Glutamatergic neuron (in vitro differentiated cells): Measurements from ENCODE around the gene TMPRSS7. TPM values are rescaled to one million over a fixed set of nuclear protein-coding genes. Genes with fewer than 3 reads are reported as not detected.

Experiments
- DNase-seq: peaks from one replicate; pipeline ENCODE4 v3.0.0; 2022
- H3K27ac Mint-ChIP-seq: one replicate; pipeline ENCODE4 v1.8.0; 2020; ENCODE audit warnings: mild to moderate bottlenecking, mixed read lengths, inconsistent platforms; ENCODE audit not compliant: unreplicated experiment
- H3K27me3 Mint-ChIP-seq: one replicate; pipeline ENCODE4 v1.8.0; 2020; ENCODE audit warnings: mild to moderate bottlenecking, moderate library complexity, mixed read lengths, inconsistent platforms; ENCODE audit not compliant: unreplicated experiment
- H3K36me3 Mint-ChIP-seq: one replicate; pipeline ENCODE4 v1.8.0; 2020; ENCODE audit warnings: mild to moderate bottlenecking, mixed read lengths, inconsistent platforms; ENCODE audit not compliant: unreplicated experiment
- H3K4me1 Mint-ChIP-seq: one replicate; pipeline ENCODE4 v1.8.0; 2020; ENCODE audit warnings: mild to moderate bottlenecking, low read depth, mixed read lengths, inconsistent platforms; ENCODE audit not compliant: unreplicated experiment
- H3K4me3 Mint-ChIP-seq: one replicate; pipeline ENCODE4 v1.8.0; 2020; ENCODE audit warnings: mild to moderate bottlenecking, mixed read lengths, inconsistent platforms; ENCODE audit not compliant: unreplicated experiment
- H3K9me3 Mint-ChIP-seq: one replicate; pipeline ENCODE4 v1.8.0; 2020; ENCODE audit warnings: mild to moderate bottlenecking, moderate library complexity, mixed read lengths, inconsistent platforms; ENCODE audit not compliant: unreplicated experiment
- total RNA-seq: library from RNA; stranded (reverse); fragmentation: NEBNext Ultra II Directional; extraction: Animal tissue kit (Norgen Biotek cat#: 25700); gene quantifications from one replicate; pipeline ENCODE4 v1.2.1, GENCODE V29; 2021; ENCODE audit not compliant: unreplicated experiment
- TF ChIP-seq, protein P1 (sequence below): fragments of 200-600 bp; sonication (generic); IDR thresholded peaks from one replicate; pipeline ENCODE4 v1.5.0; 2021; ENCODE audit not compliant: partially characterized antibody, unreplicated experiment

TMPRSS7 gene
- total RNA-seq, 1 donor from 2014 or later: not detected

DNA sequence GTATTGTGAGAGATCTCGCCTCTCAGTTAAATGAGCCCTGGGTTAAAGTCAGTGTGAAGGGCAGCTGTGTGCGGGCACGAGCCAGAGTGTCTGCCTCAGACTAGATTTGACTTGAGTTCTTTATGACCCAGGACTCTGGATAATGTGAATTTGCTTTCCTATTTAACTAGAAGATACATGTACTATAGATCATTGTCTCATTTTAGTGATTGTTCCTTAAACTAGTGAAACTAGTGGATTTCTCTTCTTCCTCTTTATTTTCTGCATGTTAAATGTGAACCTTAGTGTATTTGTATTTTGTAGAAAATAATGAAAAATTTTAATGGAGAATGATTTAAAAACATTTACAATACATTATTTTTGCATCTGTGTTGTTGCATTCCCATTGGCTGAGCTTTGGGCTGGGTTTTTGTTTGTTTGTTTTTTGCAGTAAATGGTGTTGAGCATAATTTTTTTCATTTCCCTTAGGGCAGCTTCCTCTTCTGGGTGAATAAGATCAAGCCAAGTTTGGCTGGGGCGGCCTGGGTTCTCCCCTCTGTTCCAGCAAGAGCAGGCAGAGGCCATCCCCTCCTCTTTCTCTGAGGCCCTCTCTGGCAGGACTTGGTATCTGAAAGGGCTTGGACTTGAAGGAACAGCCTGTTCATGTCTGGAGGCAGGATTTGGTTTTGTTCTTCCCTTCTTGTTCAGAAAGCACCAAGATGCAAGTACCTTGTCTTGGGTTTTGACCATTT, 83.5 kb downstream of the TMPRSS7 start:
- Mint-ChIP-seq H3K4me1 (peaks cover 11% of the 10 kb centered on the region), H3K4me3 (no peak overlapping the region), H3K27ac (no peak overlapping the region), H3K27me3 (no peaks in the 10 kb centered on the region), H3K9me3 (no peaks in the 10 kb centered on the region), H3K36me3 (no peaks in the 10 kb centered on the region)
- TF ChIP-seq, protein P1, sequence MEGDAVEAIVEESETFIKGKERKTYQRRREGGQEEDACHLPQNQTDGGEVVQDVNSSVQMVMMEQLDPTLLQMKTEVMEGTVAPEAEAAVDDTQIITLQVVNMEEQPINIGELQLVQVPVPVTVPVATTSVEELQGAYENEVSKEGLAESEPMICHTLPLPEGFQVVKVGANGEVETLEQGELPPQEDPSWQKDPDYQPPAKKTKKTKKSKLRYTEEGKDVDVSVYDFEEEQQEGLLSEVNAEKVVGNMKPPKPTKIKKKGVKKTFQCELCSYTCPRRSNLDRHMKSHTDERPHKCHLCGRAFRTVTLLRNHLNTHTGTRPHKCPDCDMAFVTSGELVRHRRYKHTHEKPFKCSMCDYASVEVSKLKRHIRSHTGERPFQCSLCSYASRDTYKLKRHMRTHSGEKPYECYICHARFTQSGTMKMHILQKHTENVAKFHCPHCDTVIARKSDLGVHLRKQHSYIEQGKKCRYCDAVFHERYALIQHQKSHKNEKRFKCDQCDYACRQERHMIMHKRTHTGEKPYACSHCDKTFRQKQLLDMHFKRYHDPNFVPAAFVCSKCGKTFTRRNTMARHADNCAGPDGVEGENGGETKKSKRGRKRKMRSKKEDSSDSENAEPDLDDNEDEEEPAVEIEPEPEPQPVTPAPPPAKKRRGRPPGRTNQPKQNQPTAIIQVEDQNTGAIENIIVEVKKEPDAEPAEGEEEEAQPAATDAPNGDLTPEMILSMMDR: no peak
- DNase-seq: no peak

DNA sequence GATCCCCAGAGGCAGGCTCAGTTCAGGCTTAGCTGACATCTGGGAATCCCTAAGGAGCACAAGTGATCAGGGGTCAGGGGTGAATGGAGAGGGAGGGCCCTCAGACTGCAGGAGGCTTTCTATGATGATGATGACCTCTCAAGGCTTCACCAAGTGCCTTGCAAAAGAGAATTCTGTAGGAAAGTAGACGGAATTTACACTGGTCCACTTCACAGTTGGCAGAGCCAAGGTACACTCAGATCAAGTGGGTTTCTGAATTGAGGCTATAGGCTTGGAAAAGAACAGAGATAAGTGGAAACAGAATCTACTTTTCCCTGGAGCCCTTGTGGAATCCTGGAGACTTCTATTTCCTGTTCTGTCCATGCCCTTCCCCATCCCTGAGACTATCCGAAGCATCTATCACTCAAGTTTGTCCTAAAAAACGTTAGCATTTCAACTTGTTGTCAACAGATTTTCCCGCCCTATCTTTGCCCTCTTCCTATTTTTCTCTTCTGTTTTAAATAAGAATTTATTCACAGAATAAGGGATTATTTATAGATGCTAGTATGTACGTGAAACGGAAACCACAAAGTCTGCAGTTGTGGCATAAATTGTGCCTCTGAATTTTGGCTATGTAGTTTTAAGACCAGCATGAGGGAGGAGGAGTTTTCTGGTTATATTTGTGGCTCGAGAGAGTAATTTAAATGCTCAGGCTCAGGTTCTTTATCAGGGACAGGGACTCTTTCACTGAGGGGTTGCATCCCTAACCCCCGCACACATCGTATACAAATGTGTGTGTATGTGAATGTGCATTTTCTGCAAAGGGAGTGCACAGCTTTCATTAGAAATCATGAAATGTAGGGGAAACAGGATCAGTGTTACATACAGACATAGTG, 85.7 kb downstream of the TMPRSS7 start:
- Mint-ChIP-seq H3K9me3 (no peaks in the 10 kb centered on the region), H3K36me3 (no peaks in the 10 kb centered on the region), H3K4me3 (no peak overlapping the region)

DNA sequence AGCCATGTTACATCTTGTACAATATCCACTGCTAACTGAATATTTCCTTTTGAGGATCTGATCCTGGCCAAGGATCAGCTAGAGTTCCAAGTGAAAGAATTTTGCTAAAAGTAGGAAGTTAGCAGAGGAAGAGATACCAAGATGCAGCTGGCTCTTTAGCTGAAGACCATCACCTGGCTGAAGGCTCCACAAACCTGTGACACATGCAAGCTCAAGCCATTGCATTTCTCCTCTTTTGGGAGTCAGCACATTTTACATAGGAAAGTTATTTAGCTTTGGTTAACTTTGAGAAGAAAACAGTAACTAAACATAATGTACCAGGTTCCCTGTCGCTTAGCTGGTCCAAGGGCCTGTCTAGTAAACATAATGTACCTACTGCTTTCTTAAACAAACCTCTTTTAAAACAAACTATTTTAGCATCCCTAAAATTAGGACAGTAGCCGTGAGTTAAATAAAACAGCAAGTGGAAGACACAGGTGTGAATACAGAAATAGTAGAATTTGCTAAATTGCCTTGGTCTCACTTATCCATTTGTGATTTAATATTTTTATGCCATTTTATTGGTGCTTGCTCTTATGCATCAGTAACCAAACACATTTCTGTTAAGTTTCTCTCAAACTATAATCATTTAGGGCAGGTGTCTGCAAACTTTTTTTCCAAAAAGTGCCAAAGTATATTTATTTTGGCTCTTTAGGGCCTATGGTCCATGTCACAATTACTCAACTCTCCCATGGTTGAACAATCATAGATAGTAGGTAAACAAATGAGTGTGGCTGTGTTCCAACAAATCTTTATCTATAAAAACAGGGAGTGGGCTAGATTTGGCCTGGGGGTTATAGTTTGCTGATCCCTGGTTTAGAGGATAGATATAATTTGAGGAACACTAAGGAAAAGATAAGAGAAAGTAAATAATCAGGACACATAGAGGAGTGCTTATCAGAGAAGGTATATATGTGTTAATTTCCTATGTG, 87.3 kb downstream of the TMPRSS7 start:
- DNase-seq: no peak
- TF ChIP-seq, protein P1: no peak
- peaks cover 31% of the 10 kb centered on the region for H3K4me1 Mint-ChIP-seq
- no peaks in the 10 kb centered on the region for H3K36me3 Mint-ChIP-seq
- no peaks in the 10 kb centered on the region for H3K27me3 Mint-ChIP-seq
- no peak overlapping the region for H3K27ac Mint-ChIP-seq
- no peak overlapping the region for H3K4me3 Mint-ChIP-seq
- no peaks in the 10 kb centered on the region for H3K9me3 Mint-ChIP-seq

More for the DNA sequence above, 85.7 kb downstream of the TMPRSS7 start:
- no peaks in the 10 kb centered on the region for H3K27me3 Mint-ChIP-seq
- H3K4me1 Mint-ChIP-seq: peaks cover 15% of the 10 kb centered on the region
- H3K27ac Mint-ChIP-seq: no peak overlapping the region
- TF ChIP-seq, protein P1: no peak
- DNase-seq: no peak

DNA sequence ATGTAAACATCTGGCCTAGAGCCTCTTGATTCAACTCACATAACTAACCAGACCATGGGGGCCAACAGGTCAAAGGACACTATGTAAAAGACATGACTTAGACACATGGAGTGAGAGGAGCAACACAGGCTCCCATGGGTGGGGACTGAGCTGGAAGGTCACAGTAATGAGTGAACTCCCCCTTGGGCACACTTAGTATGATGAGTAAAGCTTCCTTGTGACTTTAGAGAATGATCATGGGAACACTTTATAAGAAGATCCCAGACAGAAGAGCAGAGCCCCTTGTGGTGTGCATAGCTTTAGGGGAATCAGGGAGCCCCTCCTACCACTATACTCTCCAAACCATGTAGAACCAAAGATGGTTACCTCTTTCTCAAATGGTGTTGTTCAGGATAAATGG, 88.3 kb downstream of the TMPRSS7 start:
- Mint-ChIP-seq H3K4me3 (no peak overlapping the region), H3K4me1 (peaks cover 34% of the 10 kb centered on the region), H3K36me3 (no peaks in the 10 kb centered on the region), H3K27ac (no peak overlapping the region), H3K27me3 (no peaks in the 10 kb centered on the region), H3K9me3 (no peaks in the 10 kb centered on the region)
- no peak for DNase-seq
- TF ChIP-seq, protein P1: no peak
